CD4-positive, alpha-beta T cell treated with Interleukin-4 for 1 hour (primary cell): Measurements from ENCODE around the gene FOSB.

Experiments used
- DNase-seq, 2 donors: peaks; one replicate each; pipeline ENCODE4 v3.0.0-alpha.2; 2020 to 2022

FOSB gene

GRCh38 chr19:45485305-45486077 lies 17.7 kb downstream of the FOSB start:
- peak; percentile 96 for DNase-seq

- no peak for DNase-seq
Observed at GRCh38 chr19:45488708-45489107, 20.9 kb downstream of the FOSB start.

DNA sequence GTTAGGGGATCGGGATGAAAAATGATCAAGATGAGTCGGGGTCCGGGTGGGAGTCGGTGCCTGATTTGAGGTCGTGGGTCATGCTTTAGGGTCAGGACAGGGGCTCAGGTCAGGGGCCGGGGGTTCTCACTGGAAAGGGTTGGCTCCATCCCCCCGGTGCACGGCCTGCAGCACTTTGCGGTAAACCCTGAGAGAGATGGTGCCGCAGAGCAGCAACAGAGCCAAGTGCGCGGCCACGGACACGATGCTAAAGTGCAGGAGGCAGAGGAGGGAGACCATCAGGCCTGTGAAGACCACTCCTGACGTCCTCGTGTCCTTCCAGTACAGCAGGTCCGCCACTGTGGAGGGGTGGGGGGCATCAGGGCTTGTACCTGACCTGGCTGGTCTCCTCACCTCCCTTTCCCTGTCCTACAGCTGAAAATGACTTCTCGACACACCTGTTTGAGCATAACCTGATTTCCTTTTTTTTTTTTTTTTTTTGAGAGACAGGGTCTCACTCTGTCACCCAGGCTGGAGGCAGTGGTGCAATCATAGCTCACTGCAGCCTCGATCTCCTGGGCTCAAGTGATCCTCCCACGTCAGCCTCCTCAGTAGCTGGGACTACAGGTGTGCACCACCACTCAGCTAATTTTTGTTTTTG lies 21.5 kb downstream of the FOSB start:
- no peak for DNase-seq

DNA sequence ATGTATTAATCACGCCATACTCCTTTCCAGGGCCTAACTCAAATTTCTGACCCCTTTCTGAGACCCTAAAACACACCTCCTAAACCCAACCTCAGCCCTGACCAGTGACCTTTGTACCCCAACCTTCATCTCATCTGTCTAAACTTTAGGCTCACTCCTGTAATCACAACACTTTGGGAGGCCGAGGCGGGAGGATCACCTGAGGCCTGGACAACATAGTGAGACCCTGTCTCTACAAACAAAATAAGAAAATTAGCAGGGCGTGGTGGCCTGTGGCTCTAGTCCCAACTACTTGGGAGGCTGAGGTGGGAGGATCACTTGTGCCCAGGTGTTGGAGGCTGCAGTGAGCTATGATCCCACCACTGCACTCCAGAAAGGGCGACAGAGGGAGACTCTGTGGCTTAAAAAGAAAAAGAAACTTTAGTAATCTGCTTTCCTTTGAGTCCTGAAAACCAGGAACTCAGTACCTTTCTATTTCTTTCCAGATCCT lies 24.4 kb downstream of the FOSB start:
- DNase-seq = no peak

GRCh38 chr19:45492627-45493470 lies 25.1 kb downstream of the FOSB start:
- no peak for DNase-seq

DNA sequence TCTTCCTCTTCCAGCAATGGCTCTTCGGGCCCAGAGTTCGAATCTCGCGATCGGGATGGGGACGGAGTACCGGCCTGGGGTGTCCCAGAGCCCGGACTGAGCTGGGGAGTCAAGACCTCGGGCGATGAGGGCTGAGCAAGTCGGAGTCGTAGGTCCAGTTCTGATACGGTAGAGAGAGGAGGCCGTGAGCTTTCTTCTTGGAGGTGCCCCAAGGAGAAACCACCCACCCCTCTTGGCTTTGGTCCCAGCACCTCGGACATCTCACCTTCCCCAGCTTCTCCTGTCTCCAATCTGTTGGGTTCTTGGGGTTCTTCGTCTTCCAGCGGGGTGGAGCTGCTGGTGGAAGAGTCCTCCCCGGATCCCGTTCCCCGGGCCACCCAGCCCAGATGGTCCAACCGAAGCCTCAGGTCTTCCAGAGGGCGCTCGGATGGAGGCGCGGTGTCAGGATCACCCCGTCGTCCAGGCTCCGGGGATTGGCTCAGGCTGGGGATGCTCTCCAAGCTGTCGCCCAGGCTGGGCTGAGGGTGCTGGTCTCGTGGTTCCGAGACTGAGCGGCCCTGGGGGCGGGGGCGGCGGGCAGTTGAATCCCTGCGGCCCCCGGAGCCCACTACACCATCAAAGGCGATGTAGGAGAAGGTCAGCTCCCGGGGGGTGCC lies 26.6 kb downstream of the FOSB start:
- no peak for DNase-seq

DNA sequence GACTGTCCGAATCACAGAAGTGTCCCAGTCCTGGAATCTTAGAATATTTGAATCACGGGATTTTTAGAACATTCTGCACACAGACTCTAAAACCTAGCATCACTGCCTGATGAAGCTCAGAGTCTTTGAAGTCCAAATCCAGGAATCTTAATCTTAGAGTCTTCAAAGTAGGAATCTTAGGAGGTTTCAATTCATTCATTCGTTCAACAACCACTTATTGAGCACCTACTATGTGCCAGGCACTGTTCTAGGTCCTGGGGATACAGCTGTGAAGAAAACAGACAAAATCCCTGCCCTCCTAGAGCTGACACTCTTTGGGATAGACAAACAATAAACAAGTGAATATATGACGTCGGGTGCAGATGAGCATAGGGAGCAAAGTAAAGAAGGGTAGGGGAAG lies 27.4 kb downstream of the FOSB start:
- DNase-seq = no peak

GRCh38 chr19:45496349-45496953 lies 28.7 kb downstream of the FOSB start:
- peak; percentile 29 to 50 for DNase-seq

DNA sequence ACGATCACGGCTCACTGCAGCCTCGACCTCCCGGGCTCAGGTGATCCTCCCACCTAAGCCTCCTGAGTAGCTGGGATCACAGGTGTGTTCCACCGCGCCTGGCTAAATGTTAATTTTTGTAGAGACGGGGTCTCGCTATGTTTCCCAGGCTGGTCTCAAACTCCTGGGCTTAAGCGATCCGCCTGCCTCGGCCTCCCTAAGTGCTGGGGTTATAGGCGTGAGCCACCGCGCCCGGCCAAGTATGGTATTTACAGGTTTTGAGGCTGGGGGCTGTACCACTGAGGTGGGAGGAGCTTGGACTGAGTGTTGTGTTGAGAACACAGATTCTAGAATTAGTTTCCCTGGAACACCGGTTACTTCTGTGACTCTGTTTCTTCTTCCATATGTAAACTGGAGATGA lies 30.0 kb downstream of the FOSB start:
- DNase-seq = no peak

GRCh38 chr19:45498411-45499195 lies 30.8 kb downstream of the FOSB start, which contains the start of gene PPM1N:
Gene PPM1N, plus strand, starts transcription at chr19:45498443. Its CDS starts 30 bp downstream, at chr19:45498473.
- peak; percentile 68 to 74 for DNase-seq

GRCh38 chr19:45499196-45500180 lies 31.7 kb downstream of the FOSB start:
- peak; percentile 74 to 79 for DNase-seq

- no peak for DNase-seq
Observed at GRCh38 chr19:45500918-45501729, 33.3 kb downstream of the FOSB start.

DNA sequence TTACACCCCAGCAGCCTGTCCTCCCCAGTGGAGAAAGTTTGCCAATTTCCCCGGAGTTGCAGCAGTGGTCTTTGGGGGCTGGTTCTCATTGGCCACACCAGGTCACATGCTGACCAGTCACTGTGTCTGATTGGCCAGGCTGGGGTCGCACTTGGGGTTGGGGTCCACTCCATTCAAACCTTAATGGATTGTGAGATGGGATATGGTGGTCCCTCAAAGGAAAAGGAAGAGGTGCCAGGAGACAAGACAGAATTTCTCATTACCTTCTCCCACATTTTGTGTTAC lies 33.9 kb downstream of the FOSB start:
- DNase-seq = no peak

- DNase-seq = no peak
Observed at GRCh38 chr19:45502111-45502510, 34.3 kb downstream of the FOSB start.

GRCh38 chr19:45503909-45504308 lies 36.1 kb downstream of the FOSB start:
- DNase-seq = no peak

GRCh38 chr19:45505151-45505995 lies 37.6 kb downstream of the FOSB start:
- no peak for DNase-seq

GRCh38 chr19:45505996-45506245 lies 38.1 kb downstream of the FOSB start:
- no peak for DNase-seq

DNA sequence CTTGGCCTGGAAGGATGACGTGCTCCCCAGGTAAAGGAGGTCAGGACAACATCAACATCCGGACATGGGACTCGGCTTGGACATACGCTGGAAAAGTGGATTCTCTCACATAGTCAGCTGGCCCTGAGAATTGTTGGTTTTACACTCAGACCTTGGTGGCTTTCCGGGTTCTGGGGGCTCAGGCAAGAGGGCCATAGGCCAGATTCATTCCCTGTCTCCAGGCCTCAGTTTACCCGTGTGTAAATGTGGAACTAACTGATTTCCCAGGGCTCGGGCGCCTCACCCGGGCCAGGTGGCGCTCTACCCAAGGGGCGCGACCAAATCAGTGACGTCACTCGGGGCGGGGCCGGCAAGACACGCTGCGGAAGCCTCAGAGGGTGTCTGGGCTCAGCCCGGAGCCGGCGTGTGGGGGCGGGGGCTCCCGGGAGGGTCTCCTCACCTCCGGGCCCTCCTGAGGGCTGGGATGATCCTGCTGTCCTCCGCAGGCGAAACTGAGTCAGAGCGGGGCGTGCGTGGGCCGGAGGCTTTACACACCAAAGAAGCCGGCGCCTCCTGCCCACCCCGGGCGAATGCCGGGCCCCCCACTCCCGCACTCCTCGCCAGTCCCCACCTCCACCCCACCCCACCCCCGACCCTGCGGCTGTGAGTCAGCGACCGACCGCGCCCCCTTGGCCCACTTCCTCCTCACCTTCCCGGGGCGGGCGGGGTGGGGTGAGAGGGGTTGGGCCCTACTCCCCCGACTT lies 38.6 kb downstream of the FOSB start:
- peak; percentile 95 to 96 for DNase-seq
